Measurements from ENCODE around the gene MMADHC.
"Not testable (repeated sequence)": the region's sequence is repeated elsewhere in the genome, so short reads cannot be mapped to it uniquely, and the experiment has no call there.

The MMADHC gene

DNA sequence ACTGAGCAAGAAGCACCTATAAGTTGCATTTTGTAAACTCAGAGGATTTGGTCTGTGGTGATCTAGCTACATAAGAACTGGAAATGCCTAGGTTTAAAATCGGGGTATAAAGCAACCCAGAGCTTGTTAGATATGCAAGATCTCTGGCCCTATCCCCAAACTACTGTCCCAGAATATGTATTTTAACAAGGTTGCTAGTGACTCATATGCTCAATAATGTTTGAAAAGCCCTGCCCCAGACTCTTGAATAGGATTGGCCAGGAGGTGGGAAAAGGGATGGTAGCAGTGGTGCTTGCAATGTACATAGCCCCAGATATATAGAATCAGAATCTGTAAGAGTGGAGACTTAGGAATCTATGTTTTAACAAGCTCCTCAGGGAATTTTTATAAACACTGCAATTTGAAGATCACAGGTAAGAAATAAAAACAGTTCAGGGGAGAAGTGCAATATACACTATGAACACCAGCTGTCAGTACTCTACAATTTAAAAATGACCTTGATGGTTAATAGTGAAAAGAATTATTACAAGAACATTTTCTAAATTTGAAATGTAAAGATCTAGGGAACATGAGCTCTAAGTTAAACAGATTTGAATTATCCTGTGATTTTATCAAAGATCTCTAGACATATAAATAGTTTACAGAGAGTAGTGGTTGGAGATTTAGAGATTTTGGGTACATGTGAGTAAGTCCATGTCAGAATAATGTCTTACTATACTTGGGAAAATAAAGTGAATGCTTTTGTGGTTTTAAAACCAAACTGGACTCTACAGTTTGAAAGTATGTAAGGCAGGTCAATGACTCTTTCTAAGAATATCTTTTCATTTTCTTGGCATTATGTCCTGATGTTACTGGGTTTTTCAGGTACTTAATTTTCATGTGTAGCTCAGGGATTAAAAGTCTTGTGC is 7.7 kb upstream of the MMADHC start:
- no peak for DNase-seq (ENCODE audit: low read depth)

DNA sequence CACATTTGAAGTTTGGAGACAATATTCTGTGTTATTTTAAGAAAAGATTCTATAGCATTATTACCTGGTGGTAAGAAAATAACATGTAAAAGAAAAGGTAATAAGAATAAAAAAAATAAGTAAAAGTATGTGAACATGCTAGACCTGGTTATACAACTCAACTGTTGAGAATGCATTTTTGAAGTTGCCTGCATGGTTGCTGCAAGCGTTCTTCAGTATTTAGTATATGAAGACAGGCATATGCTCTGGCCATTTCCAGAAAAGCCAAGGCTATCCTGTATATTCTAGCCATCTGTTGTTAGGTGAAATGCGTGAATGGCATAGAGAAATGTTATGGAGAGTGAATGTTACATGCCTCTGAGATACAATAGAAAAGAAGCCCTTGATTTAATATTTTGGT is 6.8 kb upstream of the MMADHC start:
- DNase-seq (ENCODE audit: low read depth): no peak

DNA sequence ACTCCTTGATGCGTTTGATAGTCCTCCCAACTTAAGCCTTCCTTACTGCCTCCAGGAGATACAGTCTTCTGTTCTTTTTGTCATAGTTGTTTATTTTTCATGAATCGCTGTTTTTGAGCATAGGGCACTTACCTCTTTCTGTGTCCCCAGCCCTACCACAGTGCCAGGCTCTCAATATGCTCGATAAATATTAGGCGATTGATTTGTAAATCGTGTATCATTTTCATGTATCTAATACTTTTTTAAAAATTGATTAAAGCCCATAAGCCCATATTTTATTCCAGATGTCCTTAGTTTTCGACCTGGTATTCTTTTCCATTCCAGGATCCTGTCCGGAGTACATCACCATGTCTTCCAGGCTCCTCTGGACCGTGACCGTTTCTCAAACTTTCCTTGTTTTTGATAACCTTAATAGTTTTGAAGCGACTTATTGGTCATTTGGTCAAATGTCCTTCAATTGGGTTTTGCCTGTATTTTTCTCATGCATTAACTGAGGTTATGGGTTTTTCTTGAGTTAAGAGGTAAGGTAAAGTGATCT is 444 bp upstream of the MMADHC start:
- no peak for DNase-seq (ENCODE audit: low read depth)

DNA sequence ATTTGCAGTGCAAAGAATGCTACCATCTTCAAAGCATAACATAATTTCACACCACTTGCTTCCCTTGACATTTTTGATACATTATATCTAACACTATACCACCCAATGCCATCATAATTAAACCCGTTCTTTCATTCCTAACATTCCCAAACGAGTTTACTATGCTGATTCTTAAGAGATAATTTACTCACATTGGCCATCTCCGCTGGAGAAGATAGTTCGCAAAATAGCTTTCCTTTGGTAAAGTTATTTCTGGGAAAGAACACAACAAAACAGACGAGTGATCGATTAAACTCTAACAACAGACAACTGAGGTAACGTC is 716 bp downstream of the MMADHC start:
- no peak for DNase-seq (ENCODE audit: low read depth)

DNA sequence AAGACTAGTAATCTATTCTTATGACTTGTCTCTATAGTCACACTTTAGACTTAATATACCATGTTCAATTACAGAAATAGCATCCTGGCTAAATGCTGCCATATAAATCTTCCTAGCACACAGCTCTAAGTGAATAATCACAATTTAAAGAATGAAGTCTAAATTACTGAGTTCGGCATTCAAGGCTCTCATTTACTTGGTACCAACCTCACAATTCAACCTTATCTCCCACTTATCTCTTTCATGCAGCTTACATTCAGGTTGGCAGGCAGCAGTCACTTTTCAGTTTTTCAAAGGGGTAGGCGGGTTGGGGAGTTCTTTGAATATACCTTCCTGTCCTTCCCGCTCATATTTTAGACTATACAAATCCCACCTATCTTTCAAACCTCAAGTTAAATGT is 1.5 kb downstream of the MMADHC start:
- no peak for DNase-seq (ENCODE audit: low read depth)

DNA sequence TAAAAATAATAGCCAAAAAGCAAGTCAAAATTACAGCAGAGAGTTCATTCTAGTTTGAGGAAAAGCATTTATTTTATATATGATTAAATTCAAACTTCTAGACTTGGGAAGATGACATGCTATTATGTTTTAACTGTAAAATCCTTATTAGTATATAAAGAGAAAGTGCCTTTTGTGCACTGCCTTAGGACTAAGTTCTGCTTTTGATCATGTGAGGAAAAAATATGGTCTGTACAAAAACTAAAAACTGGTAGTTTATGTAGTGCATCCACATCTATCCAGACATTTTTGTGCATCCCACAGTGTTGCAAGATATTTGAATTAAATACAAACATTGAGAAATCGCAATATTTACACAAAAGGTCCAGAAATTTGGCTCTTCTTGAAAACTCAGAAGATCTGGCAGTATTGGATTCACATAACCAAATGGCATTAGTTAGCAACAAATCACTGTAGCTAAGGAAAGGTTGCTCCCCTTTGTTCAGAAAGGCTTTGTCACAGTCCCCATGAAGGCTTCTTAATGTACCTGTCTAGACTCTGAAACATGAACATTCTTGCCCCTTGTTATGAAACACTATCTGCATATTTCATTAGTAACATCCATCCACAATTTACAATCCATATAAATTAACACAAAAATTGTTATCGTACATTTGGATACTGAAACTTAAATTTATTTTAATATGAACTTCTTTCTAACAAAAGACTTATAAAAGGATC is 2.2 kb downstream of the MMADHC start:
- DNase-seq (ENCODE audit: low read depth): no peak

DNA sequence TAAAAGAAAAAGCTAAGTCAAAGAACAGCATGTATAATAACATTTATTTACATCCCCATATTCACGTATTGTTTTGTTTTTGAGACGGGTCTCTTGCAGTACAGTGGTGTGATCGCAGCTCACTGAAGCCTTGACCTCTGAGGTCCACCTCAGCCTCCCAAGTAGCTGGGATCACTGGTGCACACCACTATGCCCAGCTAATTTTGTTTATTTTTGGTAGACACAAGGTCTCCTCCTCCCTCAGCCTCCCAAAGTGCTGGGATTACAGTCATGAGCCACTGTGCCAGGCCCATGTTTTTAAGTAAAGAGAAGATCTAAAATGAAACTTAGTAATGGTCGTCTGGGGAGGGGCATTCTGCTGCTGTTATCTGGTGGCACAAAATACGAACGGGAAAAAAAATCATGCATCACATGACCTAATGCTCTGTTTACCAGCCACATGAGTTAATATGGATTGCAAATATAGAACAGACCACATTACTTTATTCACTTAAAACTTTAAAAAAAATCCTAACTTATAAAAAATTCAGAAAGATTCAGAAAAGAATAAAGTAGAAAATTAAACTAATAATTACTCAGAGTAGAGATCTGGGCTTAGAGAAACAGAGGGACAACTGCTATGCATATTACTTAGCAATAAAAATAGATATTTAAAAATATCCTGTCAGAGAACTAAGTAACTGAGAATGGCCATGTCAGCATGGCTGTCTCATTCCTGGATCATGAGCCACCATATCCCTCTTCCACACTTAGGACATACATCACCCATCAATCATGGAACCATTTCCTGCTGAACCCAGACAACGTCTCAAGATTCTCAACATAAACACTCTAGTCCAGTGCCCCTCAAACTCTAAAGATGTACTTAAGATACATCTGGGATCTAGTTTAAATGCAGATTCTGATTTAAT is 7.3 kb downstream of the MMADHC start:
- peak; percentile 41 for DNase-seq (ENCODE audit: low read depth)

DNA sequence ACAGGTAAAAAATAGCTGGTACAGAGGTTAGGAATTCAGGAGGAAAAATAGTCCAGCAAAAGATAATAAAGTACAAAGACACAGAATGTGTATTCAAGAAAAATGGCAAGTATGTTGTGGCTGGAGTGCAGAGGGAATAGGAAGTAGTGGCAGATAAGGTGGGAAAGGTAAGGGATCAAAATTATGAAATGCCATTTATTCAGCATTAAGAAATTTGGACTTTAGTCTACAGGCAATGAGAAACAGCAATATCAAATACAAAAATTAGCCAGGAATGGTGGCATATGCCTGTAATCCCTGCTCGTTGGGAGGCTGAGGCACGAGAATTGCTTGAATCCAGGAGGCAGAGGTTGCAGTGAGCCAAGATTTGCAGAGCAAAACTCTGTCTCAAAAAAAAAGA is 10.3 kb downstream of the MMADHC start:
- no peak for DNase-seq (ENCODE audit: low read depth)

DNA sequence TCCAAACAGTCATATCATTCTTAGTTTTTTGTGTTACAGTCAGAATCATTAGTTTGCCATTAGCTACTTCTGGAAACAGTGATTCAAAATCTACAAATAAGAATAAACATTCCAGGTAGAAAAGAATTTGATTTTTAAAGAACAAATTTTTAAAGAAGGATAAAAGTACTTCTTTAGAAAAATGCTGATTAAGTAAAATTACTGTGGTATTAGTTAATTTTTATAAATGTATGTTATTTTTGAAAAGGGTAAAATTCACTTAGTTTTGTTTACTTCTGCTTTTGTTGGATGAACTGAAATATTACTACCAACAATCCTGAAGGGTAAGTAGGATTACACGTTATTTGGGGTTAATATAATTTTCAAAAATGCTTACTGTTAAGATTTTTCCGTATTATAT is 11.8 kb downstream of the MMADHC start:
- no peak for DNase-seq (ENCODE audit: low read depth)

DNA sequence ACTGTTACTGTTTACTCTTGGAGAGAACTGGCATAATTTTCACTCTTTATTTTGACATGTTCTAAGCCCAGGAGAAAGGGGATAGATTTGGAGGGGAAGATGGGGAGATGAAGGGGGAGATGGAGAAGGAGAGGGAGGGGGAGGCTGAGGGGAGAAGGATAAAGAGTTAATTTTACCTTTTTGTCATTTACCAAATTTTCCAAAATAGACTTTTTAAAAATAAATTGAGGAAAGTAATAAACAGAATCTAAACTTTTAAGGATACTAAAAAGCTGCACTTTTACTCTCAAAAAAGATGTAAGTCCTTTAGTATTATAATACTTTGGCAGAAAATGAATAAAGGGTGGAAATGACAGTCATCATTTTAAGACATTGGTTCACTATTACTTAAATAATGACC is 12.3 kb downstream of the MMADHC start:
- no peak for DNase-seq (ENCODE audit: low read depth)

DNA sequence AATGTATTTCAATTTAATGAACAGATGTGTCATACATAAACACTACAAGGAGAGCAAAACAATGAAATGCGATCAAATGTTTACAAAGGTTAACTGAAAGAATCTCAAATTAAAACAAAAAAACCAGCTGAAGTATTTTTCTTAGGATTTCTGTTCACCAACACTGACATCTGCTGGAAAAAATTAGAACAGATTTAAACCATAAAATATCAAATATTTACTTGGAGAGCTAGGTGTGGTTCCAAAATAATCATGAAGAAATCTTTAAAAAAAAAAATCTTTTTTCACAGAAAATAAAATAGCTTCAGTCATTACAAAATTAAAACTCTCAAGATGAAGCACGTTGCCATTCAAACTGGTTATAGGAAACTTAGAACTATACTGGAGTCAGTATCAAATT is 13.8 kb downstream of the MMADHC start:
- no peak for DNase-seq (ENCODE audit: low read depth)

DNA sequence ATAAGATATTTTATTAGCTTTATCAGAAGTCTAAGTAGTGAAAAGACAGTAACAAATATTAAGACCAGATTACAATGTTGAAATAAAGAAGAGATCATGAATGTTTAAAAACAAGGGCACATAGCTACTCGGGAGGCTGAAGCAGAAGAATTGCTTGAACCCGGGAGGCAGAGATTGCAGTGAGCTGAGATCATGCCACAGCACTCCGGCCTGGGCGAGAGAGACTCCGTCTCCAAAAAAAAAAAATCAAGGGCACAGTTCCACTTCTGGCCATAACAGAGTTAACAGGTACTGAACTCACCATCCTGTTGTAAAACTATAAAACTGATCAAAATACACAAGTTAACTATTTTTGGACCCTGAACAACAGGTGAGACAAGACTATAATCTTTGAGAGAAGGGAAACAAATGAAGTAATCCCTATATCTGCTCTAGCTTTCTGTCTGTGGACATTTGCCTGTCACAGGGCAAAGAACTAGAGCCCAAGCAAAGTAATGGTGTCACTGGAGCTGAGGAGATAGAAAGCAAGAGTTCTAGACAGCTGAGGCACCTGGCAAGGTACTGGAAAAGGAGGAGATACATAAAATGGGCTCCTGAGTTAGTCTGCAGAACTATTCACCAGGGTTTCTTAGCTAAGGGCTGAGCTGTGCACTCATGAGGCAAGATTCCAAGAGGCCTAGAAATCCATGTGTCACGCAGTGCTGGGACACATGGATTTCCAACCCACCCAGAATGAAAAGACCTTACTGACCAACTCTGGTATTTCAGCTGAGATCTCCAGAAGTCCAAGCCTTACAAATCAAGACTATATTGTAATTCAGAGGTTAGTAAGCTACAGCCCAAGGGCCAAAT is 15.2 kb downstream of the MMADHC start:
- no peak for DNase-seq (ENCODE audit: low read depth)

DNA sequence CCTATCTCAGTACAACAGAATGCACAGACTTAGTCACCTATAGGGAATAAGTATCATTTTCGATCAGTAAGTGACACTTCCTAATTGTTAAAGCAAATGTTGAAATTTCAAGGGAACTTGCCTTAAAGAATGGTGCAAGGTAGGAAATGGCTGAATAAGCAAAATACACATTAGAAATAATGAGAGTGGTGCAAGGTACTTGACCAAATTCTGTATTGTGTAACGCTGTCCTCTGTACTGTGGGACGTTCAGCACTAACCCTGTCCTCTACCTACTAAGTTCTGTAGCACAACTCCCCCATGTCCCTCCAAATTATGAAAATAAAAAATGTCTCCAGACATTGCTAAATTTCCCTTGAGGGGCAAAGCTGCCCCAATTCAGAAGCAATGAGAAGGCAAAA is 19.4 kb downstream of the MMADHC start:
- DNase-seq (ENCODE audit: low read depth): no peak

DNA sequence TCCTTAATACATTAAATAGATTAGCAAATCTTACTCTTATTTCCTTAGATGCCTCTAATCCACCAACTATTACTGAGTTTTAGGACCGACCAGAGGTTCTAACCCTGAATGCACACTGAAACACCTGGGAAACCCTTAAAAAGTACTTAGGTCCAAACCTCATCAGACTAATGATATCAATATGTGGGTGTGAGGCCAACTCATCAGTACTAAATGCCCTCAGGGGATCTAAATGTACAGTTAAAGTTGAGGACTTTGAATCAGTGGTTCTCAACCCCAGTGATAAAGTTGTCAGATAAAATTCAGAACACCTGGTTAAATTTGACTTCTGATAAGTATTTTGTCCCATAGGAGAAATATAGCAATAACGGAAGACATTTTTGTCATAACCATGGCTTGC is 20.9 kb downstream of the MMADHC start:
- no peak for DNase-seq (ENCODE audit: low read depth)

DNA sequence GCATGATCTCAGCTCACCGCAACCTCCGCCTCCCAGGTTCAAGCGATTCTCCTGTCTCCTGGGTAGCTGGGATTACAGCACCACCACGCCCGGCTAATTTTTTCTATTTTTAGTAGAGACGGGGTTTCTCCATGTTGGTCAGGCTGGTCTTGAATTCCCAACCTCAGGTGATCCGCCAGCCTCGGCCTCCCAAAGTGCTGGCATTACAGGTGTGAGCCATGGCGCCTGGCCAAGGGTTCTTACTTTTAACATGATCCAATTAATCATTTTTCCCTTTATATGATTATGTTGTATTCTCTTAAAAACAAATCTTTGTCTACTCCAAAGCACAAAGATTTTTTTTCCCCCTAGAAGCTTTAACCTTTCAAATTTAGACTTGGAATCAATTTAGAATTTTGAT is 21.9 kb downstream of the MMADHC start:
- DNase-seq (ENCODE audit: low read depth): not testable (repeated sequence)

DNA sequence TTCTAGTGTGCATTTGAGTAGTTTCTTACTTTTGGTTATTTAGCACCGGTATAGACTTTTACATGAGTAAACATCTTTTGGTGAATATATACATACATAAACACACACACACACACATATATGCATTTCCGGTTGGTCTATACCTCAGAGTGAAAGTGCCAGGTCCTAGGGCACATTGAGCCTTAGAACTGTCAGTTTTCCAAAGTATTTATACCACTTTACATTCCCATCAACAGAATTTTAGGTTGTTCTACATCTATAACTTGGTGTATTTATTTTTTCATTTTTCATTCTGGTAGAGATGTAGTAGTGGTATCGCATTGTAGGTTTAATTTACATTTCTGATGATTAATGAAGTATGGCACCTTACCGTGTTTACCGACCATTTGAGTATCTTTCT is 22.6 kb downstream of the MMADHC start:
- no peak for DNase-seq (ENCODE audit: low read depth)

DNA sequence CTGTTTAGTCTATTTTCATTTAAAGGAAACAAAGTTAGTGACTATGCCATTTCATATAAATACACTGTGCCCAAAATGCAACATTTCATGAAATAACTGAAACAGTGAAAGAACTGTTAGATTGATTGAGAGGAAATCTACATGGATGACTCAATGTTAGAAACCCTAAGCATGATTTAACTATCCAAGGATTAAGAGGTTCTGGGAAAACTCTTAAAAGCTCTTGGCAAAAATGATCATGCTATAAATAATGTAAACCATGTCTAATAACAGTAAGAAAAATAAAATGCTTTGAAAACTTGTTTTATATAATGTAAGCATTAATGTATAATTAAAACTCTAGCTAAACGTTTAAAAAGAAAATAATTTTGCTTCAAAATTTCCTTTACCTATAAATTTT is 23.5 kb downstream of the MMADHC start:
- peak; percentile 14 for DNase-seq (ENCODE audit: low read depth)

DNA sequence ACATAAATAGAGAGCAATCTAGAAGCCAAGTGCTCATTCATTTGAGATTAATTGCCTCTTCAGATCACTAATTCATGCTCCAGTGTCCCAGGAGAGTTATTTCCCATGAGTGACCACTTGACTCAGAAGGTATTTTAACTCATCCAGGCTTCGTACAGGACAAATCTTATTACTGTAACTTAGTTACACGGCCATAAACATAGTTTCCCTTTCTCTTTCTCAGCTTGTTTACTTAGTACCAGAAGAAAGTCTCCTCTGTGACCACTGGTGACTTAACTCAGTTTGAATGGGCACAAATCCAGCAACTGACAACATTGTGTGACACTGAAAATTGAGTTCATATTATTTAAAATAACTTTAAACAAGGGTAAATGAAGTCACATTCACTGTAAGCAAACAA is 25.3 kb downstream of the MMADHC start:
- DNase-seq (ENCODE audit: low read depth): no peak

DNA sequence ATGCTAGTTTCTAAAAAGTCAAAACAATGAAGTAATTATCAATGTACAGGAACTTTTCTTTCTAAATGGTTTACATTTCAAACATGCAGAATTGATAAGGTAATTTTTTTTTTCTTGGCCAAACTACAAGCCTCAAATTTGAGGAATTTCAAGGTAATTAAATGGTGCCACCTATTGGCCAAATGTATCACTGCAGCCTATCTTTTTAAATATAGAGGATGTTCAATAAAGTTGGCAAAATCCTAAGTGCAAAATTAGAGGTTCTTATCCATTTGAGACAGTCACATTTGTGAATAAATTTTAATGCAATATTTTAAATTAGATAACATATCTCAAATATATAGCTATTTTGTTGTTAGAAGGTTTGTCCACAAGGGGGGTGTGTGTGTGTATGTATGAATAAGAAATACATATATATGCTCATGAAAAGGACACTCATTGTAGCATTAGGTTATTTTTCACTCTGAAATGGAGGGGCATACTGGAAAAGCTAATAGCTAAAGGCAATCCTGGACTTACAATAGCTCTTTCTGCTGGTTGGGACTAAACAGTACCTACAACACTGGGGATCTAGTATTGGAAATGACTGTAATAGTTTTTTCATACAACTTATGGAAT is 26.2 kb downstream of the MMADHC start:
- no peak for DNase-seq (ENCODE audit: low read depth)

DNA sequence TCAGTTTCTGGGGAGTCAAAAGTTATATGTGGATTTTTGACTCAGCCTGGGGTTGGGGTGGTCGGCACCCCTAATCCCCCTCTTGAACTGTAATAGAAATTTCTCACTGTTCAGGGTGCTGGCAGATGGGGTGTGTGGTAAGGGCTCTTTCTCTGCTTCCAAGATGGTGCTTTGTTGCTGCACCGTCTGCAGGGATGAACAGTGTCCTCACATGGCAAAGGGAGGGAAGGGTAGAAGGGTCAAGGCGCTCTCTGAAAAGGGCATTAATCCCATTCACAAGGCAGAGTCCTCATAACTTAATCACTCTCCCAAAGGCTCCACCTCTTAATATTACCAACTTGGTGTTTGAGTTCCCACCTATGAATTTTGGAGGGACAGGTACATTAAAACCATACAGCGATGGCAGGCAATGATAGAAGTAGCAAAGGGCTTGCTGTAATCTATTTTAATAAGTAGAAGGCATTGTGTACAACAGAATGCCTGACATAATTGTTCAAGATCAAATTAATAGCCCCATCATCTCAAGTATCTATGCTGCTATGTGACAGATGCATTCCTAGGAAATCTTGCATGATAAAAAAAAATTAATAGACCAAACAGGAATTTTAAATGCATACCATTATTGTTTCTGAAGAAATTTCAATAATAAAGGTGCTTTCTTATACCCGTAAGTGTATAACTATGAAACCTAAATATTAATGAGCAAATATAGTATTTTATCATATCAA is 28.1 kb downstream of the MMADHC start:
- DNase-seq (ENCODE audit: low read depth): no peak

Measured in amniotic epithelial cell (primary cell).